GM23338 (cell line): ENCODE measurements around the gene ROBO1. TPM values are rescaled to one million over a fixed set of nuclear protein-coding genes. Genes with fewer than 3 reads are reported as not detected.

Experiments used
- ATAC-seq: fragments of 200-7000 bp; cut with Tn5 transposase; 3 replicates; pipeline ENCODE4 v1.9.1; 2020
- DNase-seq: peaks from one replicate; pipeline ENCODE4 v3.0.0-alpha.2; 2015; ENCODE audit warnings: low spot score
- H2AFZ ChIP-seq: fragments of 200-600 bp; sonication (generic); 2 replicates; pipeline ENCODE4 v1.8.0; 2016; ENCODE audit warnings: antibody characterized with exemption, mild to moderate bottlenecking, moderate library complexity
- H3F3A ChIP-seq: fragments of 200-600 bp; sonication (generic); replicated peaks from 2 replicates; pipeline ENCODE4 v1.8.0; 2017; ENCODE audit warnings: antibody characterized with exemption, mixed run types, low read depth
- H3K27ac ChIP-seq: fragments of 200-600 bp; sonication (generic); 2 replicates; pipeline ENCODE4 v1.6.1; 2016; ENCODE audit warnings: low read depth
- H3K27me3 ChIP-seq: fragments of 200-600 bp; sonication (generic); 2 replicates; pipeline ENCODE4 v1.8.0; 2016; ENCODE audit warnings: mild to moderate bottlenecking, mixed run types, moderate library complexity; ENCODE audit not compliant: insufficient read depth
- H3K36me3 ChIP-seq: fragments of 200-600 bp; sonication (generic); 2 replicates; pipeline ENCODE4 v1.8.0; 2016; ENCODE audit warnings: mild to moderate bottlenecking; ENCODE audit not compliant: insufficient read depth
- H3K4me1 ChIP-seq: fragments of 200-600 bp; sonication (generic); 2 replicates; pipeline ENCODE4 v1.8.0; 2016; ENCODE audit warnings: mild to moderate bottlenecking, moderate library complexity; ENCODE audit not compliant: insufficient read depth
- H3K4me2 ChIP-seq: fragments of 200-600 bp; sonication (generic); 2 replicates; pipeline ENCODE4 v1.7.1; 2017; ENCODE audit warnings: mixed run types
- H3K4me3 ChIP-seq: fragments of 200-600 bp; sonication (generic); 2 replicates; pipeline ENCODE4 v1.6.1; 2016; ENCODE audit warnings: mixed run types
- H3K79me2 ChIP-seq: fragments of 200-600 bp; sonication (generic); replicated peaks from 2 replicates; pipeline ENCODE4 v1.8.0; 2017; ENCODE audit warnings: mild to moderate bottlenecking; ENCODE audit not compliant: insufficient read depth
- H3K9me2 ChIP-seq: fragments of 200-600 bp; sonication (generic); 2 replicates; pipeline ENCODE4 v1.8.0; 2017; ENCODE audit not compliant: insufficient read depth
- H4K20me1 ChIP-seq: fragments of 200-600 bp; sonication (generic); replicated peaks from 2 replicates; pipeline ENCODE4 v1.8.0; 2017; ENCODE audit warnings: mild to moderate bottlenecking; ENCODE audit not compliant: insufficient read depth
- H3K27ac Mint-ChIP-seq: 2 replicates; pipeline ENCODE4 v1.8.0; 2020; ENCODE audit warnings: inconsistent platforms, mild to moderate bottlenecking, moderate library complexity, mixed read lengths
- H3K27me3 Mint-ChIP-seq: 3 replicates; pipeline ENCODE4 v1.8.0; 2022; ENCODE audit warnings: low read depth, mild to moderate bottlenecking, moderate library complexity, mixed read lengths, inconsistent platforms; ENCODE audit not compliant: insufficient read depth, poor library complexity
- H3K36me3 Mint-ChIP-seq: 3 replicates; pipeline ENCODE4 v1.8.0; 2021; ENCODE audit warnings: low read depth, mild to moderate bottlenecking, inconsistent platforms, moderate library complexity, mixed read lengths
- H3K4me1 Mint-ChIP-seq: 3 replicates; pipeline ENCODE4 v1.8.0; 2020; ENCODE audit warnings: mild to moderate bottlenecking, inconsistent platforms, mixed read lengths
- H3K4me3 Mint-ChIP-seq: 3 replicates; pipeline ENCODE4 v1.8.0; 2021; ENCODE audit warnings: moderate library complexity, mild to moderate bottlenecking, inconsistent platforms, mixed read lengths
- H3K9me3 Mint-ChIP-seq: 3 replicates; pipeline ENCODE4 v1.8.0; 2020; ENCODE audit warnings: moderate library complexity, mild to moderate bottlenecking, inconsistent platforms, mixed read lengths
- CREB1 ChIP-seq: fragments of 250-450 bp; sonication (Bioruptor Pico); IDR thresholded peaks from 2 replicates; pipeline ENCODE4 v1.5.0; 2020; ENCODE audit warnings: low read depth, mild to moderate bottlenecking, moderate library complexity
- EZH2 ChIP-seq: fragments of 200-600 bp; sonication (generic); IDR thresholded peaks from one replicate; pipeline ENCODE4 v1.8.0; 2017; ENCODE audit warnings: antibody characterized with exemption, mild to moderate bottlenecking, low read depth; ENCODE audit not compliant: unreplicated experiment
- EZH2phosphoT487 ChIP-seq: fragments of 200-600 bp; sonication (generic); IDR thresholded peaks from one replicate; pipeline ENCODE4 v1.8.1; 2018; ENCODE audit warnings: antibody characterized with exemption; ENCODE audit not compliant: unreplicated experiment
- NANOG ChIP-seq: IDR thresholded peaks from 2 replicates; pipeline ENCODE4 v1.6.1; 2016; ENCODE audit warnings: antibody characterized with exemption, borderline replicate concordance
- POLR2AphosphoS5 ChIP-seq: IDR thresholded peaks from 2 replicates; pipeline ENCODE4 v1.6.1; 2016; ENCODE audit warnings: antibody characterized with exemption, low read depth
- STAT1 ChIP-seq: IDR thresholded peaks from one replicate; pipeline ENCODE4 v1.6.1; 2016; ENCODE audit warnings: antibody characterized with exemption; ENCODE audit not compliant: unreplicated experiment
- ZNF114 ChIP-seq: fragments of 250-450 bp; sonication (Bioruptor Pico); IDR thresholded peaks from 2 replicates; pipeline ENCODE4 v1.5.0; 2020; ENCODE audit warnings: mild to moderate bottlenecking, moderate library complexity
- ZNF331 ChIP-seq: fragments of 250-450 bp; sonication (Bioruptor Pico); IDR thresholded peaks from 2 replicates; pipeline ENCODE4 v1.5.0; 2020; ENCODE audit warnings: low read depth, mild to moderate bottlenecking, moderate library complexity
- polyA plus RNA-seq: library from polyadenylated mRNA; unstranded; fragments of >200 nt; fragmentation: Nextera tagmentation; extraction: Ambion mirVana; gene quantifications from 2 replicates; pipeline ENCODE4 v1.2.1, GENCODE V29; 2016
- total RNA-seq: library from RNA; depleted of rRNA; stranded (reverse); fragments of >200 nt; shearing (Covaris generic); gene quantifications from 2 replicates; pipeline ENCODE4 v1.2.3, GENCODE V29; 2014
- TF ChIP-seq, protein P1 (sequence below), 2 experiments: fragments of 200-600 bp in 1 of 2; sonication (generic) in 1 of 2; conservative IDR thresholded peaks; 2 replicates each; pipeline versions ENCODE4 v1.5.1 to v1.6.1; 2016 to 2017; ENCODE audit warnings: antibody characterized with exemption in 2 of 2, low read depth in 2 of 2, mild to moderate bottlenecking in 2 of 2, moderate library complexity in 1 of 2
- TF ChIP-seq, protein P2 (sequence below): fragments of 250-450 bp; sonication (Bioruptor Pico); IDR thresholded peaks from 2 replicates; pipeline ENCODE4 v1.5.0; 2020; ENCODE audit warnings: mild to moderate bottlenecking, moderate library complexity
- TF ChIP-seq, protein P3 (sequence below): IDR thresholded peaks from one replicate; pipeline ENCODE4 v1.6.1; 2018; ENCODE audit warnings: antibody characterized with exemption; ENCODE audit not compliant: unreplicated experiment
- TF ChIP-seq, protein P4 (sequence below): IDR thresholded peaks from 2 replicates; pipeline ENCODE4 v1.6.1; 2016; ENCODE audit warnings: antibody characterized with exemption

Gene ROBO1
- total and polyA plus RNA-seq, 2 experiments from 2014 or later: 19.2 to 78.3 TPM

DNA sequence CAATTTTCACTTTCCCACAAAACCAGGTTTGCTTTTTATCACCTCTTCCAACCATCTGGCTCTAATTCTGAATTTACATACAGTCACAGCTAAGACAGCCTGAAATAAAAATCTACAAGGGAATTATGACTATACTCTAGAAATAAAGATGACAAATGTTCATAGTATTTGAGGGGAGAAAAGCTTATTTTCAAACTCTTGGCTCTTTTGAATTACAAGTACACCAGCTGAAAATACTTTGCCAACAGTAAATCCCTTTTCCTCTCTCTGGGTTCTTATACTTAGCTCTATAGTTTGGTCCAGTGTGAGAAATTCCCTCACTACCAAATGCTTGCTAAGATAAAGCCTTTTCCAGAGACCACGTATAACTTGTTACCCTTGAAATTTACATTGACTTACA, 1037.9 kb downstream of the ROBO1 start:
- no peak for TF ChIP-seq STAT1
- TF ChIP-seq, protein P1, sequence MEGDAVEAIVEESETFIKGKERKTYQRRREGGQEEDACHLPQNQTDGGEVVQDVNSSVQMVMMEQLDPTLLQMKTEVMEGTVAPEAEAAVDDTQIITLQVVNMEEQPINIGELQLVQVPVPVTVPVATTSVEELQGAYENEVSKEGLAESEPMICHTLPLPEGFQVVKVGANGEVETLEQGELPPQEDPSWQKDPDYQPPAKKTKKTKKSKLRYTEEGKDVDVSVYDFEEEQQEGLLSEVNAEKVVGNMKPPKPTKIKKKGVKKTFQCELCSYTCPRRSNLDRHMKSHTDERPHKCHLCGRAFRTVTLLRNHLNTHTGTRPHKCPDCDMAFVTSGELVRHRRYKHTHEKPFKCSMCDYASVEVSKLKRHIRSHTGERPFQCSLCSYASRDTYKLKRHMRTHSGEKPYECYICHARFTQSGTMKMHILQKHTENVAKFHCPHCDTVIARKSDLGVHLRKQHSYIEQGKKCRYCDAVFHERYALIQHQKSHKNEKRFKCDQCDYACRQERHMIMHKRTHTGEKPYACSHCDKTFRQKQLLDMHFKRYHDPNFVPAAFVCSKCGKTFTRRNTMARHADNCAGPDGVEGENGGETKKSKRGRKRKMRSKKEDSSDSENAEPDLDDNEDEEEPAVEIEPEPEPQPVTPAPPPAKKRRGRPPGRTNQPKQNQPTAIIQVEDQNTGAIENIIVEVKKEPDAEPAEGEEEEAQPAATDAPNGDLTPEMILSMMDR (conservative IDR thresholded peaks at IDR 0.05; ENCODE audit: low read depth in 2 of 2): no peak
- TF ChIP-seq EZH2phosphoT487: no peak
- TF ChIP-seq NANOG: no peak
- TF ChIP-seq ZNF331 (CRISPR knock-in tag): no peak
- TF ChIP-seq, protein P2, sequence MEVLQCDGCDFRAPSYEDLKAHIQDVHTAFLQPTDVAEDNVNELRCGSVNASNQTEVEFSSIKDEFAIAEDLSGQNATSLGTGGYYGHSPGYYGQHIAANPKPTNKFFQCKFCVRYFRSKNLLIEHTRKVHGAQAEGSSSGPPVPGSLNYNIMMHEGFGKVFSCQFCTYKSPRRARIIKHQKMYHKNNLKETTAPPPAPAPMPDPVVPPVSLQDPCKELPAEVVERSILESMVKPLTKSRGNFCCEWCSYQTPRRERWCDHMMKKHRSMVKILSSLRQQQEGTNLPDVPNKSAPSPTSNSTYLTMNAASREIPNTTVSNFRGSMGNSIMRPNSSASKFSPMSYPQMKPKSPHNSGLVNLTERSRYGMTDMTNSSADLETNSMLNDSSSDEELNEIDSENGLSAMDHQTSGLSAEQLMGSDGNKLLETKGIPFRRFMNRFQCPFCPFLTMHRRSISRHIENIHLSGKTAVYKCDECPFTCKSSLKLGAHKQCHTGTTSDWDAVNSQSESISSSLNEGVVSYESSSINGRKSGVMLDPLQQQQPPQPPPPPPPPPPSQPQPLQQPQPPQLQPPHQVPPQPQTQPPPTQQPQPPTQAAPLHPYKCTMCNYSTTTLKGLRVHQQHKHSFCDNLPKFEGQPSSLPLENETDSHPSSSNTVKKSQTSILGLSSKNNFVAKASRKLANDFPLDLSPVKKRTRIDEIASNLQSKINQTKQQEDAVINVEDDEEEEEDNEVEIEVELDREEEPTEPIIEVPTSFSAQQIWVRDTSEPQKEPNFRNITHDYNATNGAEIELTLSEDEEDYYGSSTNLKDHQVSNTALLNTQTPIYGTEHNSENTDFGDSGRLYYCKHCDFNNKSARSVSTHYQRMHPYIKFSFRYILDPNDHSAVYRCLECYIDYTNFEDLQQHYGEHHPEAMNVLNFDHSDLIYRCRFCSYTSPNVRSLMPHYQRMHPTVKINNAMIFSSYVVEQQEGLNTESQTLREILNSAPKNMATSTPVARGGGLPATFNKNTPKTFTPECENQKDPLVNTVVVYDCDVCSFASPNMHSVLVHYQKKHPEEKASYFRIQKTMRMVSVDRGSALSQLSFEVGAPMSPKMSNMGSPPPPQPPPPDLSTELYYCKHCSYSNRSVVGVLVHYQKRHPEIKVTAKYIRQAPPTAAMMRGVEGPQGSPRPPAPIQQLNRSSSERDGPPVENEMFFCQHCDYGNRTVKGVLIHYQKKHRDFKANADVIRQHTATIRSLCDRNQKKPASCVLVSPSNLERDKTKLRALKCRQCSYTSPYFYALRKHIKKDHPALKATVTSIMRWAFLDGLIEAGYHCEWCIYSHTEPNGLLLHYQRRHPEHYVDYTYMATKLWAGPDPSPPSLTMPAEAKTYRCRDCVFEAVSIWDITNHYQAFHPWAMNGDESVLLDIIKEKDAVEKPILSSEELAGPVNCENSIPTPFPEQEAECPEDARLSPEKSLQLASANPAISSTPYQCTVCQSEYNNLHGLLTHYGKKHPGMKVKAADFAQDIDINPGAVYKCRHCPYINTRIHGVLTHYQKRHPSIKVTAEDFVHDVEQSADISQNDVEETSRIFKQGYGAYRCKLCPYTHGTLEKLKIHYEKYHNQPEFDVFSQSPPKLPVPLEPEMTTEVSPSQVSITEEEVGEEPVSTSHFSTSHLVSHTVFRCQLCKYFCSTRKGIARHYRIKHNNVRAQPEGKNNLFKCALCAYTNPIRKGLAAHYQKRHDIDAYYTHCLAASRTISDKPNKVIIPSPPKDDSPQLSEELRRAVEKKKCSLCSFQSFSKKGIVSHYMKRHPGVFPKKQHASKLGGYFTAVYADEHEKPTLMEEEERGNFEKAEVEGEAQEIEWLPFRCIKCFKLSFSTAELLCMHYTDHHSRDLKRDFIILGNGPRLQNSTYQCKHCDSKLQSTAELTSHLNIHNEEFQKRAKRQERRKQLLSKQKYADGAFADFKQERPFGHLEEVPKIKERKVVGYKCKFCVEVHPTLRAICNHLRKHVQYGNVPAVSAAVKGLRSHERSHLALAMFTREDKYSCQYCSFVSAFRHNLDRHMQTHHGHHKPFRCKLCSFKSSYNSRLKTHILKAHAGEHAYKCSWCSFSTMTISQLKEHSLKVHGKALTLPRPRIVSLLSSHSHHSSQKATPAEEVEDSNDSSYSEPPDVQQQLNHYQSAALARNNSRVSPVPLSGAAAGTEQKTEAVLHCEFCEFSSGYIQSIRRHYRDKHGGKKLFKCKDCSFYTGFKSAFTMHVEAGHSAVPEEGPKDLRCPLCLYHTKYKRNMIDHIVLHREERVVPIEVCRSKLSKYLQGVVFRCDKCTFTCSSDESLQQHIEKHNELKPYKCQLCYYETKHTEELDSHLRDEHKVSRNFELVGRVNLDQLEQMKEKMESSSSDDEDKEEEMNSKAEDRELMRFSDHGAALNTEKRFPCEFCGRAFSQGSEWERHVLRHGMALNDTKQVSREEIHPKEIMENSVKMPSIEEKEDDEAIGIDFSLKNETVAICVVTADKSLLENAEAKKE (CRISPR knock-in tag): no peak
- TF ChIP-seq POLR2AphosphoS5: no peak
- no peak for TF ChIP-seq CREB1 (CRISPR knock-in tag)
- TF ChIP-seq, protein P3, sequence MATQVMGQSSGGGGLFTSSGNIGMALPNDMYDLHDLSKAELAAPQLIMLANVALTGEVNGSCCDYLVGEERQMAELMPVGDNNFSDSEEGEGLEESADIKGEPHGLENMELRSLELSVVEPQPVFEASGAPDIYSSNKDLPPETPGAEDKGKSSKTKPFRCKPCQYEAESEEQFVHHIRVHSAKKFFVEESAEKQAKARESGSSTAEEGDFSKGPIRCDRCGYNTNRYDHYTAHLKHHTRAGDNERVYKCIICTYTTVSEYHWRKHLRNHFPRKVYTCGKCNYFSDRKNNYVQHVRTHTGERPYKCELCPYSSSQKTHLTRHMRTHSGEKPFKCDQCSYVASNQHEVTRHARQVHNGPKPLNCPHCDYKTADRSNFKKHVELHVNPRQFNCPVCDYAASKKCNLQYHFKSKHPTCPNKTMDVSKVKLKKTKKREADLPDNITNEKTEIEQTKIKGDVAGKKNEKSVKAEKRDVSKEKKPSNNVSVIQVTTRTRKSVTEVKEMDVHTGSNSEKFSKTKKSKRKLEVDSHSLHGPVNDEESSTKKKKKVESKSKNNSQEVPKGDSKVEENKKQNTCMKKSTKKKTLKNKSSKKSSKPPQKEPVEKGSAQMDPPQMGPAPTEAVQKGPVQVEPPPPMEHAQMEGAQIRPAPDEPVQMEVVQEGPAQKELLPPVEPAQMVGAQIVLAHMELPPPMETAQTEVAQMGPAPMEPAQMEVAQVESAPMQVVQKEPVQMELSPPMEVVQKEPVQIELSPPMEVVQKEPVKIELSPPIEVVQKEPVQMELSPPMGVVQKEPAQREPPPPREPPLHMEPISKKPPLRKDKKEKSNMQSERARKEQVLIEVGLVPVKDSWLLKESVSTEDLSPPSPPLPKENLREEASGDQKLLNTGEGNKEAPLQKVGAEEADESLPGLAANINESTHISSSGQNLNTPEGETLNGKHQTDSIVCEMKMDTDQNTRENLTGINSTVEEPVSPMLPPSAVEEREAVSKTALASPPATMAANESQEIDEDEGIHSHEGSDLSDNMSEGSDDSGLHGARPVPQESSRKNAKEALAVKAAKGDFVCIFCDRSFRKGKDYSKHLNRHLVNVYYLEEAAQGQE: no peak
- no peak for TF ChIP-seq EZH2
- TF ChIP-seq, protein P4, sequence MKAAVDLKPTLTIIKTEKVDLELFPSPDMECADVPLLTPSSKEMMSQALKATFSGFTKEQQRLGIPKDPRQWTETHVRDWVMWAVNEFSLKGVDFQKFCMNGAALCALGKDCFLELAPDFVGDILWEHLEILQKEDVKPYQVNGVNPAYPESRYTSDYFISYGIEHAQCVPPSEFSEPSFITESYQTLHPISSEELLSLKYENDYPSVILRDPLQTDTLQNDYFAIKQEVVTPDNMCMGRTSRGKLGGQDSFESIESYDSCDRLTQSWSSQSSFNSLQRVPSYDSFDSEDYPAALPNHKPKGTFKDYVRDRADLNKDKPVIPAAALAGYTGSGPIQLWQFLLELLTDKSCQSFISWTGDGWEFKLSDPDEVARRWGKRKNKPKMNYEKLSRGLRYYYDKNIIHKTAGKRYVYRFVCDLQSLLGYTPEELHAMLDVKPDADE: no peak
- no peak for TF ChIP-seq ZNF114 (CRISPR knock-in tag)
- no peak overlapping the region for H3K4me3 Mint-ChIP-seq

More for the DNA sequence above, 1037.9 kb downstream of the ROBO1 start:
- no peaks in the 10 kb centered on the region for H3K27me3 Mint-ChIP-seq
- Histone ChIP-seq H3K4me1 (peaks cover 37% of the 10 kb centered on the region), H4K20me1 (no peaks in the 10 kb centered on the region), H3K27ac (no peak overlapping the region), H3K4me3 (no peak overlapping the region), H3K27me3 (no peaks in the 10 kb centered on the region), H3K4me2 (no peak overlapping the region), H3K79me2 (no peaks in the 10 kb centered on the region), H3F3A (no peaks in the 10 kb centered on the region), H2AFZ (no peak overlapping the region), H3K36me3 (no peaks in the 10 kb centered on the region), H3K9me2 (no peaks in the 10 kb centered on the region)
- H3K27ac Mint-ChIP-seq: peak overlapping the region; percentile 15; the same call in 1 of the 2 replicates
- no peaks in the 10 kb centered on the region for H3K9me3 Mint-ChIP-seq
- peaks cover 51% of the 10 kb centered on the region for H3K4me1 Mint-ChIP-seq
- H3K36me3 Mint-ChIP-seq: no peaks in the 10 kb centered on the region
- DNase-seq (no peak), ATAC-seq (no peak)
